Measurements from ENCODE around the gene ADARB2. TPM values are rescaled to one million over a fixed set of nuclear protein-coding genes. Genes with fewer than 3 reads are reported as not detected.

ADARB2 gene
- total RNA-seq, 2 donors from 2014 or later: 1.1 to 1.8 TPM

DNA sequence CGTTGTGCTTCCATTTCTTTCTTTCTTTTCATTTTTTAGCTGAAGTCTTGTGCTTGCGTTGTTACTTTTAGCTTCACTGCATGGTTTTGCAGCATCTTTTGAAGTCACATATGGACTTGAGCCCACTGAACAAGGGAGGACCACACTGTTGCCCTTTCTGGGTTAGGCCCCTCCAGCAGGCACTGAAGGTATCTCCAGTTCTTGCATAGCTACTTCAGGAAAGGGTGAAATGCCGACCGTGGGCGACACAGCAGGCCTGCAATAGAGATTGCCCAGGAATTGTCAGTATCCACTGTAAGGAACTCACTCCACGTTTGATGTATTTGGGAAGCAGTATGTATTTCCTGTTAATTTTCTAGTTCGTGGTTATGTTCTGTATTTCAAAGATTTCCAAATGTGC lies 596.1 kb downstream of the ADARB2 start:
- TF ChIP-seq, protein P1, sequence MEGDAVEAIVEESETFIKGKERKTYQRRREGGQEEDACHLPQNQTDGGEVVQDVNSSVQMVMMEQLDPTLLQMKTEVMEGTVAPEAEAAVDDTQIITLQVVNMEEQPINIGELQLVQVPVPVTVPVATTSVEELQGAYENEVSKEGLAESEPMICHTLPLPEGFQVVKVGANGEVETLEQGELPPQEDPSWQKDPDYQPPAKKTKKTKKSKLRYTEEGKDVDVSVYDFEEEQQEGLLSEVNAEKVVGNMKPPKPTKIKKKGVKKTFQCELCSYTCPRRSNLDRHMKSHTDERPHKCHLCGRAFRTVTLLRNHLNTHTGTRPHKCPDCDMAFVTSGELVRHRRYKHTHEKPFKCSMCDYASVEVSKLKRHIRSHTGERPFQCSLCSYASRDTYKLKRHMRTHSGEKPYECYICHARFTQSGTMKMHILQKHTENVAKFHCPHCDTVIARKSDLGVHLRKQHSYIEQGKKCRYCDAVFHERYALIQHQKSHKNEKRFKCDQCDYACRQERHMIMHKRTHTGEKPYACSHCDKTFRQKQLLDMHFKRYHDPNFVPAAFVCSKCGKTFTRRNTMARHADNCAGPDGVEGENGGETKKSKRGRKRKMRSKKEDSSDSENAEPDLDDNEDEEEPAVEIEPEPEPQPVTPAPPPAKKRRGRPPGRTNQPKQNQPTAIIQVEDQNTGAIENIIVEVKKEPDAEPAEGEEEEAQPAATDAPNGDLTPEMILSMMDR (conservative IDR thresholded peaks at IDR 0.05): no peak
- H3K27ac ChIP-seq (ENCODE audit: low read depth, low read length): no peak overlapping the region
- Mint-ChIP-seq H3K36me3 (ENCODE audit: low read depth) (no peaks in the 10 kb centered on the region), H3K27ac (no peak overlapping the region), H3K4me1 (peaks cover 8% of the 10 kb centered on the region), H3K9me3 (peaks cover 25% of the 10 kb centered on the region), H3K4me3 (no peak overlapping the region), H3K27me3 (ENCODE audit: insufficient read depth) (no peaks in the 10 kb centered on the region)
- peaks cover 15% of the 10 kb centered on the region for H3K9me3 ChIP-seq (ENCODE audit: control insufficient read depth, low read length)
- no peak overlapping the region for H3K9ac ChIP-seq (ENCODE audit: extremely low read depth, low read length, poor library complexity, severe bottlenecking)
- no peaks in the 10 kb centered on the region for H3K36me3 ChIP-seq (ENCODE audit: control insufficient read depth, insufficient read depth, low read length)
- no peaks in the 10 kb centered on the region for H3K4me1 ChIP-seq (ENCODE audit: control insufficient read depth, insufficient read depth, low read length)
- no peak overlapping the region for H3K4me3 ChIP-seq (ENCODE audit: low read length)
- 80 to 82% methylated on average over 6 to 7 of the region's 7 CpGs for WGBS, 2 experiments (ENCODE audit: insufficient coverage in 1 of 2, insufficient read length in 1 of 2)
- DNase-seq: peak; percentile 16
- H3K27me3 ChIP-seq (ENCODE audit: control insufficient read depth, insufficient read depth, low read length, poor library complexity, severe bottlenecking): no peaks in the 10 kb centered on the region

DNA sequence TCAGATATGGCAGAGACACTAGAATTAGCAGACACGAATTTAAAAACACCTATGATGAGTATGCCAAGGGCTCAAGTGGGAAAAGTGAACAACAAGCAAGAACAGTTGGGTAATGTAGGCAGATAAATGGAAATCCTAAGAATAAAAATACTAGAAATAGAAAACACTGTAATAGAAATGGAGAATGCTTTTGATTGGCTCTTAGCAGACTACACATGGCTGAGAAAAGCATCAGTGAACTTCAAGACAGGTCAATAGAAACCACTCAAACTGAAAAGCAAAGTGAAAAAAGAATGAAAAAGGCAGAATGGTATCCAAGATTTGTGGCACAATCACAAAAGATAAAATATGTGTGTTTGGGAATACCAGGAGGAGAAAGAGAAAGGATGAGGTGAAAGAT lies 598.8 kb downstream of the ADARB2 start:
- Histone ChIP-seq H3K9me3 (ENCODE audit: control insufficient read depth, low read length) (peaks cover 5% of the 10 kb centered on the region), H3K9ac (ENCODE audit: extremely low read depth, low read length, poor library complexity, severe bottlenecking) (no peak overlapping the region), H3K4me3 (ENCODE audit: low read length) (no peak overlapping the region), H3K36me3 (ENCODE audit: control insufficient read depth, insufficient read depth, low read length) (no peaks in the 10 kb centered on the region), H3K4me1 (ENCODE audit: control insufficient read depth, insufficient read depth, low read length) (no peaks in the 10 kb centered on the region), H3K27ac (ENCODE audit: low read depth, low read length) (no peak overlapping the region), H3K27me3 (ENCODE audit: control insufficient read depth, insufficient read depth, low read length, poor library complexity, severe bottlenecking) (no peaks in the 10 kb centered on the region)
- TF ChIP-seq, protein P1 (conservative IDR thresholded peaks at IDR 0.05): no peak
- Mint-ChIP-seq H3K9me3 (peaks cover 8% of the 10 kb centered on the region), H3K4me1 (peaks cover 8% of the 10 kb centered on the region), H3K36me3 (ENCODE audit: low read depth) (no peaks in the 10 kb centered on the region), H3K27ac (no peak overlapping the region), H3K27me3 (ENCODE audit: insufficient read depth) (no peaks in the 10 kb centered on the region), H3K4me3 (no peak overlapping the region)
- DNase-seq: no peak
- WGBS, 2 experiments (ENCODE audit: insufficient coverage in 1 of 2, insufficient read length in 1 of 2): 70 to 100% methylated on average over 1 of the region's 1 CpG

DNA sequence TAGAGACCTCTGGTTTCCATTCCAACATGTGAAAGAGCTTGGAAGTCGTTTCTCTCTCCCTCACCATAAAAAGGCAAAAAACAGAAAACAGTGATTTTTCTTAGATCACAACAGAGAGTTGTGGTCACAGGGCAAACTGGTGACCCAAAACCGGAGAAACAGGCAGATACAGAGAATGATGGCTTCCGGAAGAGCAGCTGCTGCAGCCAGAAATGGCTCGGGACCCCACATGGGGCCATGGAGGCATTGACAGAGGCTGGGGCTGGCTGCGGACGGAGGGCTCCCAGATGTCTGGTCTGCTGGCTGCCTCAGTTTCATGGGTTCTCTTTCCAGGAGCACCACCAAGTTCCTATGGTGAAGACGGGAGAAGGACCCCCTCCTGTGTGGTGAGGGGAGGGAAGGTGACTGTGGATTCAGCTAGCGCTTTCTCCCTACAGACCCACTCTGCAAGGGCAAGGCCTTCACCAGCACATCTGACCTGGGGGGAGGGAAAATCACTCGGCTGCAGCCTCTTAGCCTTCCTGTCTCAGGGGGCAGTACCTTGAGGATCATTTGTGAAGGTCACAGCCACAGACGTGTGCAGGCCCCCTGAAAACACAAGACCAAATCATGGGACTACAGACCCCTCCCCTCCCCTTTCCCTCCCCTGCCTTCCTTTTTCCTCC lies 599.7 kb downstream of the ADARB2 start:
- Mint-ChIP-seq H3K4me1 (peaks cover 8% of the 10 kb centered on the region), H3K4me3 (no peak overlapping the region), H3K9me3 (peaks cover 6% of the 10 kb centered on the region), H3K36me3 (ENCODE audit: low read depth) (no peaks in the 10 kb centered on the region), H3K27ac (no peak overlapping the region), H3K27me3 (ENCODE audit: insufficient read depth) (no peaks in the 10 kb centered on the region)
- WGBS, 2 experiments (ENCODE audit: insufficient coverage in 1 of 2, insufficient read length in 1 of 2): 90 to 96% methylated on average over 4 to 10 of the region's 10 CpGs
- TF ChIP-seq, protein P1 (conservative IDR thresholded peaks at IDR 0.05): no peak
- Histone ChIP-seq H3K9ac (ENCODE audit: extremely low read depth, low read length, poor library complexity, severe bottlenecking) (no peak overlapping the region), H3K27me3 (ENCODE audit: control insufficient read depth, insufficient read depth, low read length, poor library complexity, severe bottlenecking) (no peaks in the 10 kb centered on the region), H3K4me3 (ENCODE audit: low read length) (no peak overlapping the region), H3K36me3 (ENCODE audit: control insufficient read depth, insufficient read depth, low read length) (no peaks in the 10 kb centered on the region), H3K27ac (ENCODE audit: low read depth, low read length) (no peak overlapping the region), H3K9me3 (ENCODE audit: control insufficient read depth, low read length) (peaks cover 5% of the 10 kb centered on the region), H3K4me1 (ENCODE audit: control insufficient read depth, insufficient read depth, low read length) (no peaks in the 10 kb centered on the region)
- DNase-seq: no peak
